H1 (cell line): Measurements from ENCODE around the gene AKAP7. TPM values are rescaled to one million over a fixed set of nuclear protein-coding genes. Genes with fewer than 3 reads are reported as not detected.

Experiments used
- KDM4A ChIP-seq: IDR thresholded peaks from one replicate; pipeline ENCODE4 v1.7.1; 2012; ENCODE audit warnings: low read depth, mild to moderate bottlenecking, moderate library complexity, low read length, inconsistent platforms; ENCODE audit not compliant: severe bottlenecking
- SRF ChIP-seq: IDR thresholded peaks from 2 replicates; pipeline ENCODE4 v1.6.1; 2011; ENCODE audit warnings: mild to moderate bottlenecking, low read depth, low read length, moderate library complexity
- YY1 ChIP-seq: IDR thresholded peaks from 2 replicates; pipeline ENCODE4 v1.6.1; 2011; ENCODE audit warnings: low read depth, mild to moderate bottlenecking, low read length
- polyA plus RNA-seq, 7 experiments: library from polyadenylated mRNA; depleted of rRNA in 3 of 7; stranded (reverse) in 5 of 7; unstranded in 2 of 7; fragments of >200 nt in 5 of 7; fragments of 200-250 nt in 2 of 7; gene quantifications; 1 replicate in 5 of 7; 2 replicates in 1 of 7; 4 replicates in 1 of 7; pipeline versions ENCODE4 v1.2.1 to v1.2.3, GENCODE V29; 2011 to 2013; ENCODE audit warnings: missing spikeins in 2 of 7, mixed read lengths in 2 of 7
- total RNA-seq: library from RNA; stranded (reverse); fragmentation: NEBNext Ultra II Directional; extraction: Animal tissue kit (Norgen Biotek cat#: 25700); gene quantifications from 2 replicates; pipeline ENCODE4 v1.2.1, GENCODE V29; 2021
- TF ChIP-seq, protein P1 (sequence below): fragments of 300-600 bp; sonication (generic); IDR thresholded peaks from 2 replicates; pipeline ENCODE4 v1.7.1; 2012; ENCODE audit warnings: low read length, moderate library complexity, mild to moderate bottlenecking, inconsistent platforms; ENCODE audit not compliant: insufficient replicate concordance

AKAP7 gene
- total and polyA plus RNA-seq, 2 of the 8 experiments (the other 6 are each of a cell fraction or from before 2014, with no cell fraction given), result 4.7 to 16.9 TPM

DNA sequence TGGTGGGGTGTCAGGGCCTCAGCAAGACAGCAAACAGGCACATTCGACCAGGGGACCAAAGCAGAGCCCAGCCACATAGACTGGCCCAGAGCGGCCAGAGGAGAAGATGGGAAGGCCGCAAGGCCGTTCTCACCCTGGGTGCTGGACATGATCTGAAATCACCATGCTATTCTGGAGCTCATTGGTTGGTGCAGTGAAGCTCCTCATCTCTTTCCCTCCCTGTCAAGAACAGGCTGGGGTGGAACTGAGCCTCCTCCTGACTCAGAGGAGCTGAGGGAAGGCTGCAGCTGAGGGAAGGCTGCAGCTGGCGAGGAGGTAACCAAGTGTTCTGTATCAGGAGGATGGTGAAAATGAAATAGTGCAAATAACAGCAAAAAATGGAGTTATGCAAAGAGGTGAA is 80.0 kb downstream of the AKAP7 start (continued):
- TF ChIP-seq SRF (no peak), YY1 (no peak), KDM4A (no peak)
- TF ChIP-seq, protein P1, sequence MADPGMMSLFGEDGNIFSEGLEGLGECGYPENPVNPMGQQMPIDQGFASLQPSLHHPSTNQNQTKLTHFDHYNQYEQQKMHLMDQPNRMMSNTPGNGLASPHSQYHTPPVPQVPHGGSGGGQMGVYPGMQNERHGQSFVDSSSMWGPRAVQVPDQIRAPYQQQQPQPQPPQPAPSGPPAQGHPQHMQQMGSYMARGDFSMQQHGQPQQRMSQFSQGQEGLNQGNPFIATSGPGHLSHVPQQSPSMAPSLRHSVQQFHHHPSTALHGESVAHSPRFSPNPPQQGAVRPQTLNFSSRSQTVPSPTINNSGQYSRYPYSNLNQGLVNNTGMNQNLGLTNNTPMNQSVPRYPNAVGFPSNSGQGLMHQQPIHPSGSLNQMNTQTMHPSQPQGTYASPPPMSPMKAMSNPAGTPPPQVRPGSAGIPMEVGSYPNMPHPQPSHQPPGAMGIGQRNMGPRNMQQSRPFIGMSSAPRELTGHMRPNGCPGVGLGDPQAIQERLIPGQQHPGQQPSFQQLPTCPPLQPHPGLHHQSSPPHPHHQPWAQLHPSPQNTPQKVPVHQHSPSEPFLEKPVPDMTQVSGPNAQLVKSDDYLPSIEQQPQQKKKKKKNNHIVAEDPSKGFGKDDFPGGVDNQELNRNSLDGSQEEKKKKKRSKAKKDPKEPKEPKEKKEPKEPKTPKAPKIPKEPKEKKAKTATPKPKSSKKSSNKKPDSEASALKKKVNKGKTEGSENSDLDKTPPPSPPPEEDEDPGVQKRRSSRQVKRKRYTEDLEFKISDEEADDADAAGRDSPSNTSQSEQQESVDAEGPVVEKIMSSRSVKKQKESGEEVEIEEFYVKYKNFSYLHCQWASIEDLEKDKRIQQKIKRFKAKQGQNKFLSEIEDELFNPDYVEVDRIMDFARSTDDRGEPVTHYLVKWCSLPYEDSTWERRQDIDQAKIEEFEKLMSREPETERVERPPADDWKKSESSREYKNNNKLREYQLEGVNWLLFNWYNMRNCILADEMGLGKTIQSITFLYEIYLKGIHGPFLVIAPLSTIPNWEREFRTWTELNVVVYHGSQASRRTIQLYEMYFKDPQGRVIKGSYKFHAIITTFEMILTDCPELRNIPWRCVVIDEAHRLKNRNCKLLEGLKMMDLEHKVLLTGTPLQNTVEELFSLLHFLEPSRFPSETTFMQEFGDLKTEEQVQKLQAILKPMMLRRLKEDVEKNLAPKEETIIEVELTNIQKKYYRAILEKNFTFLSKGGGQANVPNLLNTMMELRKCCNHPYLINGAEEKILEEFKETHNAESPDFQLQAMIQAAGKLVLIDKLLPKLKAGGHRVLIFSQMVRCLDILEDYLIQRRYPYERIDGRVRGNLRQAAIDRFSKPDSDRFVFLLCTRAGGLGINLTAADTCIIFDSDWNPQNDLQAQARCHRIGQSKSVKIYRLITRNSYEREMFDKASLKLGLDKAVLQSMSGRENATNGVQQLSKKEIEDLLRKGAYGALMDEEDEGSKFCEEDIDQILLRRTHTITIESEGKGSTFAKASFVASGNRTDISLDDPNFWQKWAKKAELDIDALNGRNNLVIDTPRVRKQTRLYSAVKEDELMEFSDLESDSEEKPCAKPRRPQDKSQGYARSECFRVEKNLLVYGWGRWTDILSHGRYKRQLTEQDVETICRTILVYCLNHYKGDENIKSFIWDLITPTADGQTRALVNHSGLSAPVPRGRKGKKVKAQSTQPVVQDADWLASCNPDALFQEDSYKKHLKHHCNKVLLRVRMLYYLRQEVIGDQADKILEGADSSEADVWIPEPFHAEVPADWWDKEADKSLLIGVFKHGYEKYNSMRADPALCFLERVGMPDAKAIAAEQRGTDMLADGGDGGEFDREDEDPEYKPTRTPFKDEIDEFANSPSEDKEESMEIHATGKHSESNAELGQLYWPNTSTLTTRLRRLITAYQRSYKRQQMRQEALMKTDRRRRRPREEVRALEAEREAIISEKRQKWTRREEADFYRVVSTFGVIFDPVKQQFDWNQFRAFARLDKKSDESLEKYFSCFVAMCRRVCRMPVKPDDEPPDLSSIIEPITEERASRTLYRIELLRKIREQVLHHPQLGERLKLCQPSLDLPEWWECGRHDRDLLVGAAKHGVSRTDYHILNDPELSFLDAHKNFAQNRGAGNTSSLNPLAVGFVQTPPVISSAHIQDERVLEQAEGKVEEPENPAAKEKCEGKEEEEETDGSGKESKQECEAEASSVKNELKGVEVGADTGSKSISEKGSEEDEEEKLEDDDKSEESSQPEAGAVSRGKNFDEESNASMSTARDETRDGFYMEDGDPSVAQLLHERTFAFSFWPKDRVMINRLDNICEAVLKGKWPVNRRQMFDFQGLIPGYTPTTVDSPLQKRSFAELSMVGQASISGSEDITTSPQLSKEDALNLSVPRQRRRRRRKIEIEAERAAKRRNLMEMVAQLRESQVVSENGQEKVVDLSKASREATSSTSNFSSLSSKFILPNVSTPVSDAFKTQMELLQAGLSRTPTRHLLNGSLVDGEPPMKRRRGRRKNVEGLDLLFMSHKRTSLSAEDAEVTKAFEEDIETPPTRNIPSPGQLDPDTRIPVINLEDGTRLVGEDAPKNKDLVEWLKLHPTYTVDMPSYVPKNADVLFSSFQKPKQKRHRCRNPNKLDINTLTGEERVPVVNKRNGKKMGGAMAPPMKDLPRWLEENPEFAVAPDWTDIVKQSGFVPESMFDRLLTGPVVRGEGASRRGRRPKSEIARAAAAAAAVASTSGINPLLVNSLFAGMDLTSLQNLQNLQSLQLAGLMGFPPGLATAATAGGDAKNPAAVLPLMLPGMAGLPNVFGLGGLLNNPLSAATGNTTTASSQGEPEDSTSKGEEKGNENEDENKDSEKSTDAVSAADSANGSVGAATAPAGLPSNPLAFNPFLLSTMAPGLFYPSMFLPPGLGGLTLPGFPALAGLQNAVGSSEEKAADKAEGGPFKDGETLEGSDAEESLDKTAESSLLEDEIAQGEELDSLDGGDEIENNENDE, result no peak
